NCI-H748 treated with DMSO at 0.1 percent for 48 hours (cell line): ENCODE measurements around the gene SLC13A3.

ENCODE experiments used
- DNase-seq: peaks from one replicate; lab custom pipeline; 2025; lab: John Stamatoyannopoulos, UW

Gene SLC13A3

DNA sequence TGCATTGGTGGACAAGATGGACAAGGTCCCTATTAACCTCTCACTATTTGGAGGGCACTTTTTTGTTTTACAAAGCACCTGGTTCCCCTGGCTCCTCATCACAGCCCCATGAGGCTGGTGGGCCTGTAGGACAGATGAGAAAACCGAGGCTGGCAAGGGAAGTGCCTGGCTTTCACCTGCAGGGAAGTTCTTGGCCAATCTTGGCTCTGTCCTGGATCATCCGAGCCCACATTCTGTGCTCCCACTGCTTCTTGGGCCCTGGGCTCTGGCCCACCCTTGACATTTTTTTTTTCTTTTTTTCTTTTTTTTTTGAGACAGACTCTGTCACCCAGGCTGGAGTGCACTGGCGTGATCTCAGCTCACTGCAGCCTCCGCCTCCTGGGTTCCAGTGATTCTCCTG is 14.7 kb downstream of the SLC13A3 start:
- no peak for DNase-seq

DNA sequence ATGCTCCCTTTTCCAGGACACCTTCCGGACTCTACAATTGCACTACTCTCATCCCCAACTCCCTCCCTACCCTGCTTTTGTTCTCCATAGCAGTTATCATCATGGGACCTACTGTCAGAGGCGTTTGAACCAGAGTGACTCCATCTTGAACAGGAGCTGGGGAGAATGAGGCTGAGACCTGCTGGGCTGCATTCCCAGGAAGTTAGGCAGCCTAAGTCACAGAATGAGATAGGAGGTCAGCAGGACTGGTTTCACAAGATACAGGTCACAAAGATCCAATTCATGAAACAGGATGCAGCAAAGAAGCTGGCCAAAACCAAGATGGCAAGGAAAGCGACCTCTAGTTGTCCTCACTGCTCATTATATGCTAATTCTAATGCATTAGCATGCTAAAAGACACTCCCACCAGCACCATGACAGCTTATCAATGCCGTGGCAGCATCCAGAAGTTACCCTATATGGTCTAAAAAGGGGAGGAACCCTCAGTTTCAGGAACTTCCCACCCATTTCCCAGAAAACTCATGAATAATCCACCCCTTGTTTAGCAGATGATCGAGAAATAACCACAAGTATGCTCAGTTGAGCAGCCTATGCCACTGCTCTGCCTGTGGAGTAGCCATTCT is 15.6 kb downstream of the SLC13A3 start:
- DNase-seq = no peak

DNA sequence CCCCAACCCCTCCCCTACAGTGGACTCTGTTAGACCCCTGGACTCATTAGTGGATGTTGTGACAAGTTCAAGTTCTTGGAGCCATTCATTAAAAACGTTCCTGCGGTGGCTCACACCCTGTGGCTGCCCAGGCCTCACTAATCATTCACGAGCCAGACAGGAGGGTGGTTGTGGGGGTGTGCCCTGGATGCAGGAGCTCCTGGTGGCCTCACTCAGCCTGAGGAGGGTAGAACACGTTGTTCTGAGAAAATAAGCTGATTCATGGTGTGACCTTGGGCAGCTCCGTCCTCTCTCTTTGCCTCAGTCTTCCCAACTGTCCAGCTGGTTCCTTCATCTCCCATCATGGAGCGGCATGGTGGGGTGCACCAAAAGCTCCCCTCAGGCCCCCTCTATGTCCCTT is 16.7 kb downstream of the SLC13A3 start:
- no peak for DNase-seq

DNA sequence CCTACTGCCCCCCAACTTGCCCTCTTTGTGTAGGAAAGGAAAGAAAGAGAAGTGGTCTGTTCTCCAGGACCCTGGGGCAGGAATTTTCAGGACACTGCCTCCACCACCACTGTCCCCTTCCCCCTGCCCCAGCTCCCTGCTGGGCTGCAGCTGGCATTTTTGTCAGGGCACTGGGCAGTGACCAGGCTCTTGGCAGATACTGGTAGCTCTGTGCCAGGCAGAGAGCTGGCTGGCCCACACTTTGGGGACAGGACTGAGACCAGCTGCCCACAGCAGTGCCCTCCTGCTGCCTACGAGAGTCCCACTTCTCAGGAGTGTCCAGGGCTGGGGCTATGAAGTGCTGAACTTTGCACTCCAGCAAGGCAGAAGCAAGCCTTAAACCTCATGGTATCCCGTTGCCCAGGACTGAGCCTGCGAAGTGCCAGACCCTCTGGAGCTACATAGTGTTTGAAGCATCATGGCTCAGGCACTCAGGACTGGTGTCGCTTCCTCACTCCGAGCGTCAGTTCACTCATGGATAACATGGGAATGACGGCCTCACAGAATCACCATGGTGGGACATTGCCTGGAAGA is 19.3 kb downstream of the SLC13A3 start:
- DNase-seq = no peak

DNA sequence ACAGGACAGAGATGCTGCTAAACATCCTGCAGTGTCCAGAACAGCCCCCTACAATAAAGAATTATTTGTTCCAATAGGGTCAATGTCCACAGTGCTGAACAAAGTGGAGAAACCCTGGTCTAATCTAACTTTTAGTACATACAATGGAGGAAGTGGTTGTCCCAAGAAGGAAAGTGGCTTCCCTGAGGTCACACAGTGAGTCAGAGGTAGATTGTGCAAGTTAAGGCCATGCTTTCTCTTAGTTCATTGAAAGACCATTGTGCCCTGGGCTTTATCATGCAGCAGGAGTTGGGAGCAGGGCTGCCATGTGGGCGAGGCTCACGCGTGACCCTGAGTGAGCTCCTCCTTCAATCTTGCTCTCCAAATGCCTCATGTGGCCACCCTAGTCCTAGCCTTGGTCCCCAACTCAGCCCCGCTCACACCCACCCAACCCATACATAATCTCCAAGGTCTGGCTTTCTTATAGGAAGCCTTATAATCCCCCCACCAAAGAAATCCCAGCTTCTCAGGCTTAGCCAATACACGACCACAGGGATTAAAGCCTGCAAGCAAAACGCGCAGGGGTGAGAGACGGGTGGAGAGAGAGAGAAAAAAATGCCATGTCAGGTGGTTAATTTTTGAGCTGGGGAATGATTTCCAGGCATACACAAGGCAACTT is 19.9 kb downstream of the SLC13A3 start:
- no peak for DNase-seq

DNA sequence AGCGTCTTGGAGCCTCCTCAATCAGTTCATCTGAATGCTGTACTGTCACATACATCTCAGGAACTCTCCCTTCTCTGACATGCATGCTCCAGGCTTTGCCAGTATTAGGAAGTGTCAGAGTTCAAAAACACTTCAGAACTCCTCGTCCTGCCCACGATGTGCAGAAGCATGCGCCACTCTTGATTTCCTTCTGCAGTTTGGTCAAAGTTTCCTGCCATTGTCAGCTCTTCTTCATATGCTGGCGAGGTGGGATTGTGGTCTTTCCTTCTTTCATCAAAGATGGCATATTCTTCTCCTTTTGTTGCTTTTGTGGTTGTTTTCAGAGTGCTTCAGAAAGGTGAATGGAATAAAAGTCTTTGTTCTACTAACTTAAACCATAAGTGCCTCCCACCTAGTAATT is 21.0 kb downstream of the SLC13A3 start:
- no peak for DNase-seq

GRCh38 chr20:46629341-46629740 is 21.9 kb downstream of the SLC13A3 start:
- DNase-seq = no peak

DNA sequence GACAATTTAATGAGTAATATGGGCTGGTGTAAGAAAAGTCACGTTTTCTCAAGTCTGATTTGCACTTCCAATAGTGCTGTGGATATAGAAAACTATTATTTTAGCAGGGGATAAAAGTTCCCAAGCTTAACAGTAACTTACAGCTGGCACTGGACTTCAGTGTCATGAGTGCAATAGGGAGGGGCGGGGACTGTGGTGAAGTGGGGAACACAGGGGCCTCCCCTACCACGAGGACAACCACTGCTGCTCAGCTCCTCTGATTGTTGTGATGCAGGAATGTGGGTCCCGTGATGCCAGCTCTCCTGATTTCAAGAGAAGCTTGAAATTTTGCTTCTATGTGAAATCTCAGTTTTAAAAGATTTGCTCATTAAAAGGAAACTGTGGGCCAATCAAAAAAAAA is 24.0 kb downstream of the SLC13A3 start:
- DNase-seq = no peak

- DNase-seq = no peak
Measured at GRCh38 chr20:46626758-46627157, 24.5 kb downstream of the SLC13A3 start.

GRCh38 chr20:46625875-46626373 is 25.3 kb downstream of the SLC13A3 start:
- no peak for DNase-seq

GRCh38 chr20:46624946-46625345 is 26.3 kb downstream of the SLC13A3 start:
- DNase-seq = no peak

DNA sequence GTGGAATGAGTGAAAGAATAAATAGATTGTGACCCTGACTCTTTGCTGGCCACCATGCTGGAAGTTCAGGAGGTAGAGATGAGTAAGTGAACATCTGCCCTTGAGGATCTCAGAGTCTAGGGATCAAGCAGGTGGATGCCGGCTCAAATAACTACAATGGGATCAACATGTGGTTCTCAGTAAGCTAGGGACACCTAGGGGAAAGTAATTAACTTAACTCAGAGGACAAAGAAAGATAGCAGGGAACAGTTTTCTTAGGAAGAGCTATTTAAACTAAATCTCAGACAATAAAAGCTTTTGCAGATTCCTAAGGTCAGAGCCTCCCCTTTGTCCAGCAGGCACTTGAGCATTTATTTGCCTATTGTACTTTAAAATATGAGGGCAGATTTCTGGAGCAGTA is 29.1 kb downstream of the SLC13A3 start:
- DNase-seq = no peak

- no peak for DNase-seq
Measured at GRCh38 chr20:46621492-46621891, 29.8 kb downstream of the SLC13A3 start.

GRCh38 chr20:46619445-46619844 is 31.8 kb downstream of the SLC13A3 start:
- no peak for DNase-seq

- no peak for DNase-seq
Measured at GRCh38 chr20:46618316-46619100, 32.8 kb downstream of the SLC13A3 start.

DNA sequence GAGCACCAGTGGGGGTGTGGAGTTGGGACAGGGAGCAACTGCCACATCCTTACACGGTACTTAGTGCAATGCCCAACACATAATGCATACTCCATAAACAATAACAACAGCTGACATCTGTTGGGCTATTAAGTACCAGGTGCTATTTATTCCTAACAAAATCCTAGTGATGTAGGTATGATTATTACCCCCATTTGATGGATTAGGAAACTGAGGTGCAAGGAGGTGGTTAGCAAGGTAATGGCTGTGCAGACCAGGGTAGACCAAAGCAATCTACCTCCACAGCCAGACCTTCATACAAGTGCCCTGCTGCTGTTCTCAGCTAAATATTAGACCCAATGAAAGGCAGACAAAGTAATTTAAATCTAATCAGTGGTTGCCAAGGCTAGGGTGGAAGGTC is 36.8 kb downstream of the SLC13A3 start:
- no peak for DNase-seq

DNA sequence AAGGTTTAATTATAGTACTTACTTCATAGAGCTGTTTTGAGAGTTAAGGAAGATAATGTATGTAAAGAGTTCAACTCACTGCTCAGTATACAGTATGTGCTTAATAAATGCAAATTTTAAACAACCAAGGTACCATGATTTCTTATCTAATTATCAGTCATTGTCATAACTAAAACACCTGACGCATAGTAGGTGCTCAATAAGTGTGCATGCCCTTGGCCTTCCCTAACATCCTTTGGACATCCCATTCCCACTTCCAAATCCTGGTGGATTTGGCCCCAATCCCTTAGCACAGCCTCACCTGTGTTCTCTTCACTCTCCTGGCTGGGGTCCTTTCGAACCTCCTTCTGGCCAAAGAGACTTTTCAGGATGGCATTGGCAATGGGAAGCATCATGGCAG is 41.1 kb downstream of the SLC13A3 start:
- no peak for DNase-seq

- no peak for DNase-seq
Measured at GRCh38 chr20:46609043-46609442, 42.2 kb downstream of the SLC13A3 start.

DNA sequence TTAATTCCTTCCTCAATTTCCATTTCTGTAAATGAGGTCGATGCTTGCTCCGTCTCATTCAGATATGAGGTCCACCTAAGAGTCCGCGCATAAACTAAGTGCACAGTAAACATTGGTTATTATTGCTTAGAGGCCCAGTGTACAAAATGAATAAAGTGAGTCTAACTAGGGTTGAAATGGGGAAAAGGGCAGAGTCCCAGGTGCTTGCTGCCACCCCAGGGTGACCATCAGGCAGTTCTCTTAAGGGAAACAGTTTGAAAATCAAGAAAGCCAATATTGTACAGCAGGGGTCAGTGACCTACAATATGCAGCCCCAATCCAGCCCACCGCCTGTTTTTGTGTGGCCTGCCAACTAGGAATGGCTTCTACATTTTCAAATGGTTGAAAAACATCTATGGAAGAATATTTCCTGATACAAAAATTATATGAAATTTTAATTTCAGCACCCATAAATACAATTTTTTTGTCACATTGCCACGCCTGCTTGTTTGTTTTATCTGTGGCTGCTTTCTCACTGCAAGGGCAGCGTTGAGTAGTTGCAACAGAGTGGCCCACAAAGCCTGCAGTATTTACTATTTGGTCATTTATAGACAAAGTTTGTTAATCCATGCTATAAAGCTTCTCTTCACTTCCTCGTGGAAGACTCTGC is 43.3 kb downstream of the SLC13A3 start:
- DNase-seq = no peak

DNA sequence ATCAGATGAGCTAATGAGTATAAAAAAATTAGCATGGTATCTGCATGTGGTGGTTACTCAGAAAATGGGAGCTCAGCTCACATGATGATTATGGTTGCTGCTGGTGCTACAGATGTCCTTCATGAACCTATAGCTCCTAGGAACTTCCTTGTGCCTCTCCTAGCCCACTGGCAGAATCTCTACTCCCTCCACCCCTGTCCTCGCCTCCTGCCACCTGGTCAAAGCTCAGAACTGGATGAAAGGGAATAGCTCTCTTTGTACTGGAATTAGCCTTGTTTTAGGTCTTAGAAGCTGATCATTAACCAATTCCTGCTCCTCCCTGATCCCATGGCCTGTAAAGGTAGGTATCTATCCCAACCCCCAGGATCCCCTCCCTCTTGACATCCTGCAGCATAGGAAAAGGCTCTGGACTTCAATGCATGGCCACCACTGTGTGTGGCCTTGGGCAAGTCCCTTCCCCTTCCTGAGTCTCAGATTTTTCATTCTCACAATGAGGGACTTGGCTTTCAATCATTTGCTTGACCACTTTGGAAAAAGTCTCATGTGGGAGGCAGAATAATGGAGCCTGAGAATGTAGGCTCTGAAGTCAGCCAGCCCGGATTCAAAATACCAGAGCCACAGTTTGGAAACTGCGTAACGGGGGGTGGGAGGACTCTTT is 43.9 kb downstream of the SLC13A3 start:
- no peak for DNase-seq

- no peak for DNase-seq
Measured at GRCh38 chr20:46606817-46607190, 44.5 kb downstream of the SLC13A3 start.
